WTC11 (cell line): ENCODE data around the gene ZNF527. TPM values are rescaled to one million over a fixed set of nuclear protein-coding genes. Genes with fewer than 3 reads are reported as not detected.

Experiments used
- ATAC-seq: fragments of 200-7000 bp; cut with Tn5 transposase; 2 replicates; pipeline ENCODE4 v1.10.0; 2021; ENCODE audit warnings: mild to moderate bottlenecking, moderate library complexity
- Bru-seq: library from RNA; stranded (reverse); fragments of 400-500 nt; gene quantifications from one replicate; lab custom pipeline; 2021; lab: Mats Ljungman, UMichigan
- CTCF ChIA-PET: fragments of 300-600 bp; sonication (Branson Sonifier 250); formaldehyde crosslinking; loops from one replicate; lab custom pipeline; 2021; ENCODE audit warnings: antibody characterized with exemption; lab: Charles Lee
- POLR2A ChIA-PET: fragments of 350-600 bp; sonication (Branson Sonifier 250); formaldehyde crosslinking; loops from one replicate; lab custom pipeline; 2021; ENCODE audit warnings: antibody characterized with exemption; lab: Charles Lee
- DNase-seq: peaks from one replicate; pipeline ENCODE4 v3.0.0; 2021; ENCODE audit warnings: low spot score
- H3K27ac Mint-ChIP-seq: 2 replicates; pipeline ENCODE4 v1.8.0; 2021; ENCODE audit warnings: mixed read lengths
- H3K27me3 Mint-ChIP-seq: 2 replicates; pipeline ENCODE4 v1.8.0; 2021; ENCODE audit warnings: low read depth, mild to moderate bottlenecking, moderate library complexity, mixed read lengths
- H3K36me3 Mint-ChIP-seq: 2 replicates; pipeline ENCODE4 v1.8.0; 2021; ENCODE audit warnings: mixed read lengths
- H3K4me1 Mint-ChIP-seq: 2 replicates; pipeline ENCODE4 v1.8.0; 2022; ENCODE audit warnings: mixed read lengths
- H3K4me3 Mint-ChIP-seq: 2 replicates; pipeline ENCODE4 v1.8.0; 2021; ENCODE audit warnings: mild to moderate bottlenecking, moderate library complexity, mixed read lengths
- H3K9me3 Mint-ChIP-seq: 2 replicates; pipeline ENCODE4 v1.8.0; 2021; ENCODE audit warnings: mixed read lengths
- ARID4B ChIP-seq: sonication (generic); formaldehyde crosslinking; IDR thresholded peaks from 2 replicates; pipeline ENCODE4 v1.8.0; 2023; ENCODE audit warnings: missing genetic modification reagents, mild to moderate bottlenecking, borderline replicate concordance
- CREM ChIP-seq: sonication (generic); formaldehyde crosslinking; IDR thresholded peaks from 2 replicates; pipeline ENCODE4 v1.8.1; 2022; ENCODE audit warnings: mild to moderate bottlenecking, missing genetic modification reagents, moderate library complexity
- E2F5 ChIP-seq: sonication (generic); formaldehyde crosslinking; IDR thresholded peaks from 2 replicates; pipeline ENCODE4 v1.8.1; 2022; ENCODE audit warnings: mild to moderate bottlenecking, moderate library complexity, missing genetic modification reagents
- EMX1 ChIP-seq: fragments of 250-450 bp; sonication (Bioruptor Pico); IDR thresholded peaks from 2 replicates; pipeline ENCODE4 v1.8.0; 2021; ENCODE audit warnings: mild to moderate bottlenecking
- ESRRA ChIP-seq: sonication (generic); formaldehyde crosslinking; IDR thresholded peaks from 2 replicates; pipeline ENCODE4 v1.8.1; 2022; ENCODE audit warnings: mild to moderate bottlenecking, missing genetic modification reagents, borderline replicate concordance
- KAT7 ChIP-seq: sonication (generic); formaldehyde crosslinking; IDR thresholded peaks from 2 replicates; pipeline ENCODE4 v1.8.1; 2023; ENCODE audit warnings: missing genetic modification reagents, mild to moderate bottlenecking, borderline replicate concordance
- MXD4 ChIP-seq: fragments of 250-450 bp; sonication (Bioruptor Pico); IDR thresholded peaks from 2 replicates; pipeline ENCODE4 v1.8.0; 2021; ENCODE audit warnings: mild to moderate bottlenecking, moderate library complexity, borderline replicate concordance
- NFE2L1 ChIP-seq: sonication (generic); formaldehyde crosslinking; IDR thresholded peaks from 2 replicates; pipeline ENCODE4 v1.8.1; 2023; ENCODE audit warnings: missing genetic modification reagents
- NFYB ChIP-seq: sonication (generic); formaldehyde crosslinking; conservative IDR thresholded peaks from 2 replicates; pipeline ENCODE4 v1.8.0; 2022; ENCODE audit warnings: low read depth, missing genetic modification reagents
- SP1 ChIP-seq: sonication (generic); formaldehyde crosslinking; conservative IDR thresholded peaks from 2 replicates; pipeline ENCODE4 v1.8.1; 2022; ENCODE audit warnings: missing genetic modification reagents
- ZBTB43 ChIP-seq: sonication (generic); formaldehyde crosslinking; IDR thresholded peaks from 2 replicates; pipeline ENCODE4 v1.8.1; 2023; ENCODE audit warnings: mild to moderate bottlenecking, missing genetic modification reagents
- ZNF121 ChIP-seq: sonication (generic); formaldehyde crosslinking; IDR thresholded peaks from 2 replicates; pipeline ENCODE4 v1.8.0; 2023; ENCODE audit warnings: missing genetic modification reagents
- ZNF317 ChIP-seq: sonication (generic); formaldehyde crosslinking; IDR thresholded peaks from 2 replicates; pipeline ENCODE4 v1.8.1; 2023; ENCODE audit warnings: low read depth, mild to moderate bottlenecking, moderate library complexity, missing genetic modification reagents, borderline replicate concordance
- ZNF396 ChIP-seq: fragments of 250-450 bp; sonication (Bioruptor Pico); IDR thresholded peaks from 2 replicates; pipeline ENCODE4 v1.8.0; 2021; ENCODE audit warnings: mild to moderate bottlenecking, moderate library complexity, borderline replicate concordance
- ZNF416 ChIP-seq: fragments of 250-450 bp; sonication (Bioruptor Pico); IDR thresholded peaks from 2 replicates; pipeline ENCODE4 v1.9.0; 2021; ENCODE audit warnings: mild to moderate bottlenecking, inconsistent platforms
- ZNF423 ChIP-seq: fragments of 250-450 bp; sonication (Bioruptor Pico); IDR thresholded peaks from 2 replicates; pipeline ENCODE4 v2.1.2; 2022; ENCODE audit warnings: mild to moderate bottlenecking, moderate library complexity
- long read RNA-seq, 3 experiments: library from RNA in 1 of 3; library from capped mRNA in 1 of 3; library from polyadenylated mRNA in 1 of 3; unstranded in 2 of 3; stranded (forward) in 1 of 3; transcript quantifications; one replicate each; pipeline ENCODE4 v2.0.0, GENCODE V29; 2021
- total RNA-seq: library from RNA; stranded (reverse); gene quantifications from 3 replicates; pipeline ENCODE4 v1.2.3, GENCODE V29; 2021
- TF ChIP-seq, protein P1 (sequence below): sonication (generic); formaldehyde crosslinking; IDR thresholded peaks from 2 replicates; pipeline ENCODE4 v1.8.0; 2022; ENCODE audit warnings: mild to moderate bottlenecking, missing genetic modification reagents
- TF ChIP-seq, protein P2 (sequence below): fragments of 250-450 bp; sonication (Bioruptor Pico); IDR thresholded peaks from 2 replicates; pipeline ENCODE4 v1.8.0; 2021; ENCODE audit warnings: mild to moderate bottlenecking
- TF ChIP-seq, protein P3 (sequence below): fragments of 250-450 bp; sonication (Bioruptor Pico); conservative IDR thresholded peaks from 2 replicates; pipeline ENCODE4 v1.9.0; 2021; ENCODE audit warnings: mild to moderate bottlenecking
- TF ChIP-seq, protein P4 (sequence below): sonication (generic); formaldehyde crosslinking; IDR thresholded peaks from 2 replicates; pipeline ENCODE4 v1.8.1; 2023; ENCODE audit warnings: mild to moderate bottlenecking, missing genetic modification reagents, moderate library complexity
- TF ChIP-seq, protein P5 (sequence below): fragments of 250-450 bp; sonication (Bioruptor Pico); IDR thresholded peaks from 2 replicates; pipeline ENCODE4 v1.9.0; 2021; ENCODE audit warnings: moderate library complexity, mild to moderate bottlenecking, inconsistent platforms, borderline replicate concordance

The ZNF527 gene
- total RNA-seq (3.3 to 3.9 TPM (median 3.3 TPM) in 3 replicates), Bru-seq, nascent RNA (percentile 63 among the genes with signal in this experiment)
- long read RNA-seq, experiment 1, transcript ZNF527-202 (5 exons, 2,828 nt) = major isoform, 5 of 12 reads
- long read RNA-seq, experiment 1, partial matches to known transcripts = 1 of 12 reads
- long read RNA-seq, experiment 1, other reads (novel, unspliced or antisense) = 4 of 12 reads
- long read RNA-seq, experiment 2, partial matches to known transcripts = 0 of 3 reads
- long read RNA-seq, experiment 2, other reads (novel, unspliced or antisense) = 3 of 3 reads
- long read RNA-seq, experiment 3, partial matches to known transcripts = 0 of 2 reads
- long read RNA-seq, experiment 3, other reads (novel, unspliced or antisense) = 1 of 2 reads

GRCh38 chr19:37370880-37371661 lies at the start of gene ZNF527:
Gene ZNF527 (plus strand): TSS chr19:37371099. CDS start chr19:37374199, 3,100 bp downstream.
- H3K4me3 Mint-ChIP-seq = peak within 1 kb of the TSS; percentile 86
- H3K4me1 Mint-ChIP-seq = peaks cover 8% of the 10 kb centered on the region
- ChIA-PET CTCF (interaction anchor here (0.7 to 1.2 kb wide), 6 partner anchors 8 to 223 kb away, joined by 4 to 17 read pairs (median 4); partner anchors contain the start of genes ZNF540, ZNF569, ZNF571 and ZNF793), POLR2A (interaction anchor here (0.5 to 1.3 kb wide), 4 partner anchors 37 to 708 kb away, joined by 4 to 7 read pairs (median 6); partner anchors contain the start of genes ZNF540, ZNF571 and ZNF793)
- ATAC-seq = peak; percentile 99
- DNase-seq = peak; percentile 97
- H3K27ac Mint-ChIP-seq = peak within 1 kb of the TSS; percentile 99
- peaks cover 11% of the 10 kb centered on the region for H3K9me3 Mint-ChIP-seq
- H3K36me3 Mint-ChIP-seq = peaks cover 7% of the 10 kb centered on the region
- no peaks in the 10 kb centered on the region for H3K27me3 Mint-ChIP-seq
- peak; percentile 91; the same call in 1 of the 2 replicates for TF ChIP-seq ESRRA (CRISPR knock-in tag)
- peak; percentile 78; the same call in 1 of the 2 replicates for TF ChIP-seq ARID4B (CRISPR knock-in tag)
- TF ChIP-seq, protein P1, sequence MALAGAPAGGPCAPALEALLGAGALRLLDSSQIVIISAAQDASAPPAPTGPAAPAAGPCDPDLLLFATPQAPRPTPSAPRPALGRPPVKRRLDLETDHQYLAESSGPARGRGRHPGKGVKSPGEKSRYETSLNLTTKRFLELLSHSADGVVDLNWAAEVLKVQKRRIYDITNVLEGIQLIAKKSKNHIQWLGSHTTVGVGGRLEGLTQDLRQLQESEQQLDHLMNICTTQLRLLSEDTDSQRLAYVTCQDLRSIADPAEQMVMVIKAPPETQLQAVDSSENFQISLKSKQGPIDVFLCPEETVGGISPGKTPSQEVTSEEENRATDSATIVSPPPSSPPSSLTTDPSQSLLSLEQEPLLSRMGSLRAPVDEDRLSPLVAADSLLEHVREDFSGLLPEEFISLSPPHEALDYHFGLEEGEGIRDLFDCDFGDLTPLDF = no peak
- TF ChIP-seq, protein P2, sequence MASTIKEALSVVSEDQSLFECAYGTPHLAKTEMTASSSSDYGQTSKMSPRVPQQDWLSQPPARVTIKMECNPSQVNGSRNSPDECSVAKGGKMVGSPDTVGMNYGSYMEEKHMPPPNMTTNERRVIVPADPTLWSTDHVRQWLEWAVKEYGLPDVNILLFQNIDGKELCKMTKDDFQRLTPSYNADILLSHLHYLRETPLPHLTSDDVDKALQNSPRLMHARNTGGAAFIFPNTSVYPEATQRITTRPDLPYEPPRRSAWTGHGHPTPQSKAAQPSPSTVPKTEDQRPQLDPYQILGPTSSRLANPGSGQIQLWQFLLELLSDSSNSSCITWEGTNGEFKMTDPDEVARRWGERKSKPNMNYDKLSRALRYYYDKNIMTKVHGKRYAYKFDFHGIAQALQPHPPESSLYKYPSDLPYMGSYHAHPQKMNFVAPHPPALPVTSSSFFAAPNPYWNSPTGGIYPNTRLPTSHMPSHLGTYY (CRISPR knock-in tag) = no peak
- TF ChIP-seq, protein P3, sequence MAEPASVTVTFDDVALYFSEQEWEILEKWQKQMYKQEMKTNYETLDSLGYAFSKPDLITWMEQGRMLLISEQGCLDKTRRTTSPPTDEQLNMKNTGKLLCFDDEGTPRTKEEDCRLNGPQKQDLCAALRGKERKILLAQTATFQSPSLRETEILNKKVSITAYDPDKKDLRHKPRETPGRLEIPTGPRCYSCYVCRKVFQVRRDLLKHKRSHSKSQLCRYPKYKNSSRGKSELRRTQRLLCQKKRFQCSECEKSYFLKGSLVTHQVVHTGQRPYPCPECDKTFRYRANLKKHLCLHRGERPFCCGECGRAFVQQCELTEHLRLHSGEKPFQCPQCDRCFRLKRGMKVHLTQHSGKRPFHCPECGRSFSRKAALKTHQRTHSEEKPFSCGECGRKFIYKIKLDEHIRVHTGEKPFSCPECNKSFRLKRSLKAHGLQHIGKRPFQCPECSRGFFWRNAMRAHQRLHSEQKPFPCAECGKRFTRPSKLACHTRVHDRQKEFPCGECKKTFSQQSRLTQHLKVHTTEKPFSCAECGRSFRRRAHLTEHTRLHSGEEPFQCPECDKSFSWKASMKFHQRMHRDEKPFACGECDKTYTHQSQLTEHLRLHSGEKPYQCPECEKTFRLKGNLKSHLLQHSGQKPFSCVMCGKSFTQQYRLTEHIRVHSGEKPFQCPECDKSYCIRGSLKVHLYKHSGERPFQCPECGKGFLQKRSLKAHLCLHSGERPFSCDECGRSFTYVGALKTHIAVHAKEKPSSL (CRISPR knock-in tag) = no peak
- TF ChIP-seq NFYB (CRISPR knock-in tag) = no peak
- no peak for TF ChIP-seq EMX1
- TF ChIP-seq ZNF396 (CRISPR knock-in tag) = no peak
- TF ChIP-seq SP1 (CRISPR knock-in tag) = peak; percentile 74
- no peak for TF ChIP-seq ZNF423 (CRISPR knock-in tag)
- TF ChIP-seq NFE2L1 (CRISPR knock-in tag) = no peak
- TF ChIP-seq KAT7 = no peak
- TF ChIP-seq, protein P4, sequence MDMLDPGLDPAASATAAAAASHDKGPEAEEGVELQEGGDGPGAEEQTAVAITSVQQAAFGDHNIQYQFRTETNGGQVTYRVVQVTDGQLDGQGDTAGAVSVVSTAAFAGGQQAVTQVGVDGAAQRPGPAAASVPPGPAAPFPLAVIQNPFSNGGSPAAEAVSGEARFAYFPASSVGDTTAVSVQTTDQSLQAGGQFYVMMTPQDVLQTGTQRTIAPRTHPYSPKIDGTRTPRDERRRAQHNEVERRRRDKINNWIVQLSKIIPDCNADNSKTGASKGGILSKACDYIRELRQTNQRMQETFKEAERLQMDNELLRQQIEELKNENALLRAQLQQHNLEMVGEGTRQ = peak; percentile 64
- TF ChIP-seq ZBTB43 (CRISPR knock-in tag) = no peak
- TF ChIP-seq MXD4 (CRISPR knock-in tag) = no peak
- TF ChIP-seq E2F5 (CRISPR knock-in tag) = no peak; the same call in 1 of the 2 replicates
- no peak for TF ChIP-seq ZNF317 (CRISPR knock-in tag)
- peak; percentile 97 for TF ChIP-seq ZNF121 (CRISPR knock-in tag)
- TF ChIP-seq, protein P5, sequence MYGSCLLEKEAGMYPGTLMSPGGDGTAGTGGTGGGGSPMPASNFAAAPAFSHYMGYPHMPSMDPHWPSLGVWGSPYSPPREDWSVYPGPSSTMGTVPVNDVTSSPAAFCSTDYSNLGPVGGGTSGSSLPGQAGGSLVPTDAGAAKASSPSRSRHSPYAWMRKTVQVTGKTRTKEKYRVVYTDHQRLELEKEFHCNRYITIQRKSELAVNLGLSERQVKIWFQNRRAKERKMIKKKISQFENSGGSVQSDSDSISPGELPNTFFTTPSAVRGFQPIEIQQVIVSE = no peak
- TF ChIP-seq ZNF416 (CRISPR knock-in tag) = no peak
- peak; percentile 91 for TF ChIP-seq CREM (CRISPR knock-in tag)
